Urinary bladder (tissue), 4 donors: ENCODE data around the gene NEXN. TPM values are rescaled to one million over a fixed set of nuclear protein-coding genes. Genes with fewer than 3 reads are reported as not detected.

Experiments
- DNase-seq: peaks from one replicate; pipeline ENCODE4 v3.0.0-alpha.2; 2015; ENCODE audit errors: extremely low spot score
- H3K27ac ChIP-seq: one replicate; pipeline ENCODE4 v1.5.1; 2013; ENCODE audit warnings: low read depth, mild to moderate bottlenecking, moderate library complexity
- H3K36me3 ChIP-seq: one replicate; pipeline ENCODE4 v1.6.1; 2013; ENCODE audit warnings: mild to moderate bottlenecking, moderate library complexity; ENCODE audit not compliant: insufficient read depth
- H3K4me1 ChIP-seq: one replicate; pipeline ENCODE4 v1.6.1; 2013; ENCODE audit warnings: mild to moderate bottlenecking, moderate library complexity; ENCODE audit not compliant: insufficient read depth
- H3K4me3 ChIP-seq: one replicate; pipeline ENCODE4 v1.5.1; 2013; ENCODE audit warnings: low read depth, low read length
- WGBS: extraction: QIAGEN DNeasy Blood & Tissue Kit; methylation state at CpG from one replicate; pipeline ENCODE4 v1.1.7; 2013; 5-methylcytosine and 5-hydroxymethylcytosine counted together
- polyA plus RNA-seq: library from polyadenylated mRNA; stranded (reverse); fragments of 200-250 nt; gene quantifications from one replicate; pipeline ENCODE4 v1.2.3, GENCODE V29; 2013
- total RNA-seq: library from RNA; depleted of rRNA; stranded (reverse); fragments of >200 nt; gene quantifications from one replicate; pipeline ENCODE4 v1.2.3, GENCODE V29; 2014
- donor health status: healthy with polysubstance abuse.
- donor health status: healthy.

NEXN gene
- total and polyA plus RNA-seq, 2 donors: 34.0 to 86.1 TPM

DNA sequence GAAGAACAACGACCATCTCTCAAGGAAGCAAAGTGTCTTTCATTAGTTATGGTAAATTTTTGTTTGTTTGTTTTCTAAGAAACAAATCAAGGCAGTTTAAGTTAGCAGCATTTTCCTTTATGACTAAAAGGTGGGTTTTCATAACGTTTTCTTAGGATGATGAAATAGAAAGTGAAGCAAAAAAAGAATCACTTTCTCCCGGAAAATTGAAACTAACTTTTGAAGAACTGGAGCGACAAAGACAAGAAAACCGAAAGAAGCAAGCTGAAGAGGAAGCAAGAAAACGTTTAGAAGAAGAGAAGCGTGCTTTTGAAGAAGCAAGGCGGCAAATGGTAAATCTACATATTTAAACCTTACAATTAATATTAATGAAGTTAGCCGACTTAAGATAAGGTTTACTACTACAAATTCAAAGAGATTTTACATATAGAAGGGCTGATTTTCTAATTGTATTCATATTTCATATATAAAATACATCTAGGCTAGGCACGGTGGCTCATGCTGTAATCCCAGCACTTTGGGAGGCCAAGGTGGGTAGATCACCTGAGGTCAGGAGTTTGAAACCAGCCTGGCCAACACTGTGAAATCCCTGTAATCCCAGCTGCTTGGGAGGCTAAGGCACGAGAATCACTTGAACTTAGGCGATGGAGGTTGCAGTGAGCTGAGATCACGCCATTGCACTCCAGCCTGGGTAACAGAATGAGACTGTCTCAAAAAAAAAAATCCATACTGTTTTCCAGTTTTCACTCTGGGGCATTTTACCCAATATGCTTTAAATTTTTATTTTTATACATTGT lies 38.3 kb downstream of the NEXN start:
- no peak overlapping the region for H3K27ac ChIP-seq
- no peak for DNase-seq
- H3K4me3 ChIP-seq: no peak overlapping the region
- H3K4me1 ChIP-seq: no peaks in the 10 kb centered on the region
- WGBS: 79% methylated on average over 13 of the region's 13 CpGs
- H3K36me3 ChIP-seq: peaks cover 2% of the 10 kb centered on the region

- 91% methylated on average over 4 of the region's 4 CpGs for WGBS
- Histone ChIP-seq H3K4me3 (no peak overlapping the region), H3K27ac (no peak overlapping the region), H3K36me3 (peaks cover 2% of the 10 kb centered on the region), H3K4me1 (no peaks in the 10 kb centered on the region)
- DNase-seq: no peak
Measured at GRCh38 chr1:77927414-77927813, 39.0 kb downstream of the NEXN start.

GRCh38 chr1:77929806-77930205 lies 41.4 kb downstream of the NEXN start:
- no peak for DNase-seq
- WGBS: over 99% methylated on average over 2 of the region's 2 CpGs
- Histone ChIP-seq H3K27ac (no peak overlapping the region), H3K4me3 (no peak overlapping the region), H3K4me1 (no peaks in the 10 kb centered on the region), H3K36me3 (peaks cover 2% of the 10 kb centered on the region)

GRCh38 chr1:77938651-77939050 lies 50.2 kb downstream of the NEXN start:
- Histone ChIP-seq H3K27ac (no peak overlapping the region), H3K36me3 (no peaks in the 10 kb centered on the region), H3K4me3 (no peak overlapping the region), H3K4me1 (no peaks in the 10 kb centered on the region)
- no peak for DNase-seq

DNA sequence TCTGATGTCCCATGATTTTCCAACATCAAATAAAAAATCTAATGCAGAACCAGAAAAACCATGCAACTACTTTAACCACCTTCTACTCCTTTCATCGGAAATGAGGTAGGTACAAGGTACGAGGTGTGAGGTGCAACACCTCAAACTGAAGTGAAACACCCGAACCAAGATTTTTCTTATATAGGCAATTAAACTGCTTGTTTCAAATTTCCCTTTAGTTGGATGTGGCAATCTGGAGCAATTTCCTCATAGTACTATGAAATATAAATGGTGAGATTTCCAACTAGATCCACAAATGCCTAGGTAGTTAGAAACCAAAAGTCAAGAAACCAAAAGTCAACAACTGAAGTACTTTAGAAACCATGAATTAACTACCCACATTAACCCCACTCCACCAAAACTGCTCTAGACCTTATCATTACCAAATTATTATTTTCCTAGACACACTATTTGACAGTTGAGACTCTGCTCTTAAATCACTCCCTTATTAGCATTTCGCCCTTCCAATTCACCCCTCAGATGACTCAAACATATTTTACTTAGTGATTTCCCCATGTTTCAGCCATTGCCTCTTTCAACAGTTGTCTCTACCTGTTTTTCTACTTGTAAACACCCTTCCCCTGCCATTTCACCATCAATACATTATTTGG lies 52.6 kb downstream of the NEXN start:
- 94% methylated on average over 4 of the region's 4 CpGs for WGBS
- Histone ChIP-seq H3K4me3 (no peak overlapping the region), H3K4me1 (no peaks in the 10 kb centered on the region), H3K36me3 (no peaks in the 10 kb centered on the region), H3K27ac (no peak overlapping the region)
- DNase-seq: no peak

DNA sequence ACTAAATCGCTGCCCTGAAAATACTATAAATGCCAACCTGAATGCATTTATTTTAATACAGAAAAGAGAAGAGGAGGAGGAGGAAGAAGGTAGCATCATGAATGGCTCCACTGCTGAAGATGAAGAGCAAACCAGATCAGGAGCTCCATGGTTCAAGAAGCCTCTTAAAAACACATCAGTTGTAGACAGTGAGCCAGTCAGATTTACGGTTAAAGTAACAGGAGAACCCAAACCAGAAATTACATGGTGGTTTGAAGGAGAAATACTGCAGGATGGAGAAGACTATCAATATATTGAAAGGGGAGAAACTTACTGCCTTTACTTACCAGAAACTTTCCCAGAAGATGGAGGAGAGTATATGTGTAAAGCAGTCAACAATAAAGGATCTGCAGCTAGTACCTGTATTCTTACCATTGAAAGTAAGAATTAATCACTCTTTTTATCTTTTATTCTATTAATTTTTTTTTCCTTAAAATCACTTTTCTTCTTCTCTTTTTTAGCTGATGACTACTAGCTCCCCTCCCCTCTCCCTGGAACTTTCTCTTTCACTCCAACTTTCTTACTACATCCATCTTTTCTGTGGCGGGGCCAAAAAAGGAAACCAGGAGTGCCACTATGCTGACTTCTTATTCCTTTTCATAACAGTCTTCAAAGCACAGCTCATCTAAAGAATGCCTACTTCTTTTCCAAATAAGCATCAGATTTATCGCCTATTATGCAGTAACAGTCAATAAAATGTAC lies 54.1 kb downstream of the NEXN start:
- WGBS: 94% methylated on average over 4 of the region's 4 CpGs
- H3K4me3 ChIP-seq: no peak overlapping the region
- no peaks in the 10 kb centered on the region for H3K36me3 ChIP-seq
- DNase-seq: no peak
- no peaks in the 10 kb centered on the region for H3K4me1 ChIP-seq
- H3K27ac ChIP-seq: no peak overlapping the region

- WGBS: 70% methylated on average over 2 of the region's 2 CpGs
- Histone ChIP-seq H3K4me3 (no peak overlapping the region), H3K4me1 (no peaks in the 10 kb centered on the region), H3K27ac (no peak overlapping the region), H3K36me3 (no peaks in the 10 kb centered on the region)
- DNase-seq: no peak
Measured at GRCh38 chr1:77945345-77945744, 56.9 kb downstream of the NEXN start.

- Histone ChIP-seq H3K27ac (no peak overlapping the region), H3K4me3 (no peak overlapping the region), H3K4me1 (no peaks in the 10 kb centered on the region), H3K36me3 (peaks cover 2% of the 10 kb centered on the region)
- 38% methylated on average over 2 of the region's 2 CpGs for WGBS
- DNase-seq: no peak
Measured at GRCh38 chr1:77948841-77949424, 60.5 kb downstream of the NEXN start.

DNA sequence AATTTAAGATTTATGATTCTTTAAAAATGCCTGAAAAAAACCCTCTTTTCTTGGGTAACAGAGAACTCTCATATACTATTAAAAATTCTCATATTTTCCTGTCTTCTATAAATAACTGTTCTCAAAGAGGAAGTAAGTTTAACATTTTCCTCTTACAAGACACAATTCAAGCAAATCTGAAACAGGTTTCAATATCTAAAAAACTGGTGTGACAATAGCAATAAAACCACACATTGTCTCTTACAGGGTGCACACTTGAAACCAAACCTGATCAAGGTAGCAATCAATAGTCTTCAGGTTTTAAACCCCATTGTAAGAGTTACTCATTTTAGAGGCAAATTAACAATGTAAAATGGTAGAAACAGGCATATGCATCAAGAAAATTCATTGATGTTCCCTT lies 62.4 kb downstream of the NEXN start:
- Histone ChIP-seq H3K4me3 (no peak overlapping the region), H3K27ac (no peak overlapping the region)

GRCh38 chr1:77951328-77951727 lies 62.9 kb downstream of the NEXN start:
- H3K4me3 ChIP-seq: no peak overlapping the region
- H3K4me1 ChIP-seq: no peaks in the 10 kb centered on the region
- WGBS: 100% methylated on average over 1 of the region's 1 CpG
- no peak for DNase-seq
- no peak overlapping the region for H3K27ac ChIP-seq
- peaks cover 6% of the 10 kb centered on the region for H3K36me3 ChIP-seq

More for the DNA sequence above, 62.4 kb downstream of the NEXN start:
- H3K4me1 ChIP-seq: no peaks in the 10 kb centered on the region
- no peak for DNase-seq
- peaks cover 6% of the 10 kb centered on the region for H3K36me3 ChIP-seq

- WGBS: 97% methylated on average over 3 of the region's 3 CpGs
- Histone ChIP-seq H3K4me1 (no peaks in the 10 kb centered on the region), H3K27ac (no peak overlapping the region), H3K4me3 (no peak overlapping the region), H3K36me3 (peaks cover 7% of the 10 kb centered on the region)
- DNase-seq: no peak
Measured at GRCh38 chr1:77953907-77954306, 65.5 kb downstream of the NEXN start.

- Histone ChIP-seq H3K4me3 (no peak overlapping the region), H3K4me1 (no peaks in the 10 kb centered on the region), H3K36me3 (peaks cover 9% of the 10 kb centered on the region), H3K27ac (no peak overlapping the region)
- DNase-seq: no peak
- WGBS: 93% methylated on average over 2 of the region's 2 CpGs
Measured at GRCh38 chr1:77954521-77954920, 66.1 kb downstream of the NEXN start.

GRCh38 chr1:77955709-77956108 lies 67.3 kb downstream of the NEXN start:
- peaks cover 14% of the 10 kb centered on the region for H3K36me3 ChIP-seq
- H3K4me1 ChIP-seq: no peaks in the 10 kb centered on the region
- H3K27ac ChIP-seq: no peak overlapping the region
- WGBS: 87% methylated on average over 3 of the region's 3 CpGs
- DNase-seq: no peak
- H3K4me3 ChIP-seq: no peak overlapping the region
